B cell (primary cell): Measurements from ENCODE around the gene SLC2A6.

Experiments
- EZH2 ChIP-seq: IDR thresholded peaks from 2 replicates; pipeline ENCODE4 v1.6.1; 2012; ENCODE audit warnings: borderline replicate concordance, low read depth, mild to moderate bottlenecking, moderate library complexity, low read length; ENCODE audit not compliant: insufficient read depth, poor library complexity, severe bottlenecking
- TF ChIP-seq, protein P1 (sequence below): fragments of 200-600 bp; IDR thresholded peaks from one replicate; pipeline ENCODE4 v1.8.0; 2022; ENCODE audit warnings: antibody characterized with exemption, mild to moderate bottlenecking

- TF ChIP-seq, protein P1, sequence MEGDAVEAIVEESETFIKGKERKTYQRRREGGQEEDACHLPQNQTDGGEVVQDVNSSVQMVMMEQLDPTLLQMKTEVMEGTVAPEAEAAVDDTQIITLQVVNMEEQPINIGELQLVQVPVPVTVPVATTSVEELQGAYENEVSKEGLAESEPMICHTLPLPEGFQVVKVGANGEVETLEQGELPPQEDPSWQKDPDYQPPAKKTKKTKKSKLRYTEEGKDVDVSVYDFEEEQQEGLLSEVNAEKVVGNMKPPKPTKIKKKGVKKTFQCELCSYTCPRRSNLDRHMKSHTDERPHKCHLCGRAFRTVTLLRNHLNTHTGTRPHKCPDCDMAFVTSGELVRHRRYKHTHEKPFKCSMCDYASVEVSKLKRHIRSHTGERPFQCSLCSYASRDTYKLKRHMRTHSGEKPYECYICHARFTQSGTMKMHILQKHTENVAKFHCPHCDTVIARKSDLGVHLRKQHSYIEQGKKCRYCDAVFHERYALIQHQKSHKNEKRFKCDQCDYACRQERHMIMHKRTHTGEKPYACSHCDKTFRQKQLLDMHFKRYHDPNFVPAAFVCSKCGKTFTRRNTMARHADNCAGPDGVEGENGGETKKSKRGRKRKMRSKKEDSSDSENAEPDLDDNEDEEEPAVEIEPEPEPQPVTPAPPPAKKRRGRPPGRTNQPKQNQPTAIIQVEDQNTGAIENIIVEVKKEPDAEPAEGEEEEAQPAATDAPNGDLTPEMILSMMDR = no peak
- no peak for TF ChIP-seq EZH2
Measured at GRCh38 chr9:133493845-133494540, 15.1 kb upstream of the SLC2A6 start.
